HepG2 (cell line): ENCODE data around the gene TOP2A. TPM values are rescaled to one million over a fixed set of nuclear protein-coding genes. Genes with fewer than 3 reads are reported as not detected.

ENCODE experiments used
- AGO2 ChIP-seq: fragments of 200-400 bp; formaldehyde crosslinking; optimal IDR thresholded peaks from 2 replicates; pipeline ENCODE3; 2017; ENCODE audit warnings: mild to moderate bottlenecking, low read depth, low read length, moderate library complexity
- FOXA3 ChIP-seq: IDR thresholded peaks from 2 replicates; pipeline ENCODE4 v1.6.1; 2016; ENCODE audit warnings: missing genetic modification reagents, missing compliant biosample characterization
- ZNF407 ChIP-seq: sonication (generic); formaldehyde crosslinking; IDR thresholded peaks from one replicate; pipeline ENCODE4 v1.5.1; 2020; ENCODE audit warnings: mild to moderate bottlenecking, missing genetic modification reagents; ENCODE audit errors: not compliant biosample characterization
- polyA plus RNA-seq, 8 experiments: library from polyadenylated mRNA; depleted of rRNA in 3 of 8; stranded (reverse) in 7 of 8; unstranded in 1 of 8; fragments of >200 nt; fragmentation: Illumina TruSeq in 4 of 8; extraction: Trizol in 4 of 8; gene quantifications; 2 replicates each; pipeline versions ENCODE4 v1.2.1 to v1.2.3, GENCODE V29; 2011 to 2016; ENCODE audit warnings: low read depth in 4 of 8, missing spikeins in 1 of 8, mixed read lengths in 1 of 8; ENCODE audit not compliant: insufficient read depth in 1 of 8
- total RNA-seq, 5 experiments: library from RNA; depleted of rRNA; stranded (reverse); fragments of >200 nt; fragmentation: Illumina TruSeq; extraction: Trizol; gene quantifications; 2 replicates each; pipeline ENCODE4 v1.2.3, GENCODE V29; 2016; ENCODE audit warnings: low read depth in 1 of 5
- TF ChIP-seq, protein P1 (sequence below): sonication (generic); formaldehyde crosslinking; IDR thresholded peaks from 2 replicates; pipeline ENCODE4 v1.5.0; 2020; ENCODE audit warnings: missing genetic modification reagents

Gene TOP2A
- total and polyA plus RNA-seq, 2 of the 13 experiments (the other 11 are each of a cell fraction or from before 2014, with no cell fraction given), result 108 to 327 TPM

GRCh38 chr17:40464392-40464855, 46.7 kb upstream of the TOP2A start (continued):
- TF ChIP-seq ZNF407 (CRISPR knock-in tag) (no peak), FOXA3 (CRISPR knock-in tag) (no peak), AGO2 (no peak)
- TF ChIP-seq, protein P1, sequence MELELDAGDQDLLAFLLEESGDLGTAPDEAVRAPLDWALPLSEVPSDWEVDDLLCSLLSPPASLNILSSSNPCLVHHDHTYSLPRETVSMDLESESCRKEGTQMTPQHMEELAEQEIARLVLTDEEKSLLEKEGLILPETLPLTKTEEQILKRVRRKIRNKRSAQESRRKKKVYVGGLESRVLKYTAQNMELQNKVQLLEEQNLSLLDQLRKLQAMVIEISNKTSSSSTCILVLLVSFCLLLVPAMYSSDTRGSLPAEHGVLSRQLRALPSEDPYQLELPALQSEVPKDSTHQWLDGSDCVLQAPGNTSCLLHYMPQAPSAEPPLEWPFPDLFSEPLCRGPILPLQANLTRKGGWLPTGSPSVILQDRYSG (CRISPR knock-in tag), result no peak
- TF ChIP-seq, all 625 proteins: peak for 0
